ENCODE measurements around the gene RABGEF1. TPM values are rescaled to one million over a fixed set of nuclear protein-coding genes. Genes with fewer than 3 reads are reported as not detected.
"Not testable (repeated sequence)": the region's sequence is repeated elsewhere in the genome, so short reads cannot be mapped to it uniquely, and the experiment has no call there.

The RABGEF1 gene
- total and polyA plus RNA-seq, 12 donors = 7.2 to 23.4 (median 16.6) TPM

- no peak overlapping the region for H3K4me3 ChIP-seq
- intact Hi-C loops (cut with DNase I) = no loop called here
- H3K4me1 ChIP-seq = no peaks in the 10 kb centered on the region
- H3K27me3 ChIP-seq = no peaks in the 10 kb centered on the region
- no peaks in the 10 kb centered on the region for H3K36me3 ChIP-seq
- H3K9me3 ChIP-seq = peaks cover 0 to 8% (median 0%) of the 10 kb centered on the region in 11 donors
- H3K27ac ChIP-seq = no peak overlapping the region
- WGBS, 2 donors = 85 to 91% methylated on average over 7 of the region's 7 CpGs
- ATAC-seq (no peak), DNase-seq (no peak)
- TF ChIP-seq, protein P1, sequence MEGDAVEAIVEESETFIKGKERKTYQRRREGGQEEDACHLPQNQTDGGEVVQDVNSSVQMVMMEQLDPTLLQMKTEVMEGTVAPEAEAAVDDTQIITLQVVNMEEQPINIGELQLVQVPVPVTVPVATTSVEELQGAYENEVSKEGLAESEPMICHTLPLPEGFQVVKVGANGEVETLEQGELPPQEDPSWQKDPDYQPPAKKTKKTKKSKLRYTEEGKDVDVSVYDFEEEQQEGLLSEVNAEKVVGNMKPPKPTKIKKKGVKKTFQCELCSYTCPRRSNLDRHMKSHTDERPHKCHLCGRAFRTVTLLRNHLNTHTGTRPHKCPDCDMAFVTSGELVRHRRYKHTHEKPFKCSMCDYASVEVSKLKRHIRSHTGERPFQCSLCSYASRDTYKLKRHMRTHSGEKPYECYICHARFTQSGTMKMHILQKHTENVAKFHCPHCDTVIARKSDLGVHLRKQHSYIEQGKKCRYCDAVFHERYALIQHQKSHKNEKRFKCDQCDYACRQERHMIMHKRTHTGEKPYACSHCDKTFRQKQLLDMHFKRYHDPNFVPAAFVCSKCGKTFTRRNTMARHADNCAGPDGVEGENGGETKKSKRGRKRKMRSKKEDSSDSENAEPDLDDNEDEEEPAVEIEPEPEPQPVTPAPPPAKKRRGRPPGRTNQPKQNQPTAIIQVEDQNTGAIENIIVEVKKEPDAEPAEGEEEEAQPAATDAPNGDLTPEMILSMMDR (IDR thresholded peaks at IDR 0.05) = no peak
These were observed 83.5 kb downstream of the RABGEF1 start for GRCh38 chr7:66824041-66824440.

GRCh38 chr7:66825538-66825937, 85.0 kb downstream of the RABGEF1 start:
- DNase-seq; H3K27ac ChIP-seq; H3K4me1 ChIP-seq; H3K36me3 ChIP-seq; ATAC-seq; H3K27me3 ChIP-seq; H3K4me3 ChIP-seq; intact Hi-C loops (cut with DNase I); H3K9me3 ChIP-seq: not testable (repeated sequence)
- TF ChIP-seq, protein P1 (IDR thresholded peaks at IDR 0.05) = peak in 2 of 9 donors; percentile 9 to 23
- 20 to 33% methylated on average over 2 of the region's 2 CpGs for WGBS, 2 donors

DNA sequence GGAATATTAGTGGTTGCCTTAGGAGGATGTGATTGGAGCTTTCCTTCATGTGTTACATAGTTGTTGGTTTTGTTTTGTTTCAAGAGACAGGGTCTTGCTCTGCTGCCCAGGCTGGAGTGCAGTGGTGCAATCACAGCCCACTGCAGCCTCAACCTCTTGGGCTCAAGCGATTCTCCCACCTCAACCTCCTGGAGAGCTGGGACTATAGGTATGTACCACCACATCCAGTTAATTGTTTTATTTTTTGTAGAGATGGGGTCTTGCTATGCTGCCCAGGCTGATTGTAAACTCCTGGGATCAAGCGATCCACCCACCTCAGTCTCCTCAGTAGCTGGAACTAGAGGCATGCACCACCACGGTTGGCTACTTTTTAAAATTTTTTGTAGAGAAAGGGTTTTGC, 86.1 kb downstream of the RABGEF1 start:
- peaks cover 0 to 8% (median 0%) of the 10 kb centered on the region in 11 donors for H3K9me3 ChIP-seq
- H3K36me3 ChIP-seq = no peaks in the 10 kb centered on the region
- H3K27ac ChIP-seq = no peak overlapping the region
- intact Hi-C loops (cut with DNase I) = no loop called here
- no peaks in the 10 kb centered on the region for H3K4me1 ChIP-seq
- H3K4me3 ChIP-seq = no peak overlapping the region
- H3K27me3 ChIP-seq = no peaks in the 10 kb centered on the region
- DNase-seq (no peak), ATAC-seq (no peak)
- TF ChIP-seq, protein P1 (IDR thresholded peaks at IDR 0.05) = no peak
- WGBS, 2 donors = 91 to 93% methylated on average over 3 of the region's 3 CpGs

GRCh38 chr7:66830976-66831375, 90.4 kb downstream of the RABGEF1 start:
- H3K4me3 ChIP-seq; H3K4me1 ChIP-seq; ATAC-seq; DNase-seq; H3K27me3 ChIP-seq; H3K27ac ChIP-seq; H3K9me3 ChIP-seq; H3K36me3 ChIP-seq; intact Hi-C loops (cut with DNase I): not testable (repeated sequence)
- 82 to 86% methylated on average over 6 of the region's 6 CpGs for WGBS, 2 donors

GRCh38 chr7:66832531-66833351, 92.2 kb downstream of the RABGEF1 start:
- H3K9me3 ChIP-seq = peaks cover 0 to 6% (median 0%) of the 10 kb centered on the region in 11 donors
- intact Hi-C loops (cut with DNase I) = no loop called here
- no peaks in the 10 kb centered on the region for H3K36me3 ChIP-seq
- H3K27me3 ChIP-seq = no peaks in the 10 kb centered on the region
- H3K4me3 ChIP-seq = no peak overlapping the region
- DNase-seq (no peak), ATAC-seq (peak in 1 of 8 donors; percentile 52)
- 79 to 81% methylated on average over 12 of the region's 12 CpGs for WGBS, 2 donors
- TF ChIP-seq, protein P1 (IDR thresholded peaks at IDR 0.05) = no peak
- H3K27ac ChIP-seq = no peak overlapping the region
- H3K4me1 ChIP-seq = no peaks in the 10 kb centered on the region
